ENCODE results near the gene NEDD8. TPM values are rescaled to one million over a fixed set of nuclear protein-coding genes. Genes with fewer than 3 reads are reported as not detected.

NEDD8 gene
- total RNA-seq, 1 donor from 2014 or later: 251 TPM

GRCh38 chr14:24234095-24235005, 2.2 kb upstream of the NEDD8 start:
- Histone ChIP-seq H3K9me3 (ENCODE audit: insufficient read depth, low read depth, low read length) (no peaks in the 10 kb centered on the region), H2AFZ (ENCODE audit: low read depth, low read length) (no peak overlapping the region), H3K27me3 (ENCODE audit: insufficient read depth, low read length) (no peaks in the 10 kb centered on the region), H4K20me1 (ENCODE audit: insufficient read depth, low read length) (peaks cover 3% of the 10 kb centered on the region), H3K4me1 (ENCODE audit: insufficient read depth, low read length) (peaks cover 17% of the 10 kb centered on the region), H3K27ac (ENCODE audit: low read depth, low read length) (no peak overlapping the region), H3K4me3 (ENCODE audit: insufficient read depth, low read depth, low read length) (no peak overlapping the region), H3K4me2 (ENCODE audit: low read length) (peak overlapping the region; percentile 32), H3K79me2 (ENCODE audit: insufficient read depth, low read length) (peaks cover 75% of the 10 kb centered on the region), H3K9ac (ENCODE audit: low read length) (no peak overlapping the region), H3K36me3 (ENCODE audit: insufficient read depth, low read length) (peaks cover 34% of the 10 kb centered on the region)
- peaks cover 32% of the 10 kb centered on the region for H3K36me3 Mint-ChIP-seq (ENCODE audit: low read depth, unreplicated experiment)
- no peak for DNase-seq (ENCODE audit: low read depth)
- FAIRE-seq: no peak
- no peak overlapping the region for H3K27ac Mint-ChIP-seq (ENCODE audit: unreplicated experiment)
- H3K4me3 Mint-ChIP-seq (ENCODE audit: unreplicated experiment): peak overlapping the region; percentile 60
- TF ChIP-seq EZH2 (IDR thresholded peaks at IDR 0.05; ENCODE audit: insufficient read depth, low read length) (no peak), CTCF (IDR thresholded peaks at IDR 0.05; ENCODE audit: insufficient read depth, low read depth, low read length) (no peak)
- H3K27me3 Mint-ChIP-seq (ENCODE audit: low read depth, unreplicated experiment): no peaks in the 10 kb centered on the region
- peaks cover 35% of the 10 kb centered on the region for H3K4me1 Mint-ChIP-seq (ENCODE audit: low read depth, unreplicated experiment)
- H3K9me3 Mint-ChIP-seq (ENCODE audit: unreplicated experiment): no peaks in the 10 kb centered on the region

GRCh38 chr14:24233538-24233866, 1.3 kb upstream of the NEDD8 start:
- H3K36me3 Mint-ChIP-seq (ENCODE audit: low read depth, unreplicated experiment): peaks cover 25% of the 10 kb centered on the region
- DNase-seq (ENCODE audit: low read depth): no peak

More at GRCh38 chr14:24233538-24233866, 1.3 kb upstream of the NEDD8 start:
- TF ChIP-seq CTCF (IDR thresholded peaks at IDR 0.05; ENCODE audit: insufficient read depth, low read depth, low read length) (no peak), EZH2 (IDR thresholded peaks at IDR 0.05; ENCODE audit: insufficient read depth, low read length) (no peak)
- peak overlapping the region; percentile 93 for H3K4me3 ChIP-seq (ENCODE audit: insufficient read depth, low read depth, low read length)
- H3K27me3 Mint-ChIP-seq (ENCODE audit: low read depth, unreplicated experiment): no peaks in the 10 kb centered on the region
- peaks cover 13% of the 10 kb centered on the region for H3K4me1 ChIP-seq (ENCODE audit: insufficient read depth, low read length)
- H3K9me3 ChIP-seq (ENCODE audit: insufficient read depth, low read depth, low read length): no peaks in the 10 kb centered on the region
- peak overlapping the region; percentile 94 for H3K27ac ChIP-seq (ENCODE audit: low read depth, low read length)
- peak overlapping the region; percentile 94 for H3K4me3 Mint-ChIP-seq (ENCODE audit: unreplicated experiment)
- FAIRE-seq: no peak
- H4K20me1 ChIP-seq (ENCODE audit: insufficient read depth, low read length): peaks cover 3% of the 10 kb centered on the region
- H3K4me2 ChIP-seq (ENCODE audit: low read length): peak overlapping the region; percentile 96
- peak overlapping the region; percentile 90 for H3K9ac ChIP-seq (ENCODE audit: low read length)
- no peaks in the 10 kb centered on the region for H3K9me3 Mint-ChIP-seq (ENCODE audit: unreplicated experiment)
- peaks cover 27% of the 10 kb centered on the region for H3K4me1 Mint-ChIP-seq (ENCODE audit: low read depth, unreplicated experiment)
- H3K36me3 ChIP-seq (ENCODE audit: insufficient read depth, low read length): peaks cover 26% of the 10 kb centered on the region
- peak overlapping the region; percentile 92 for H3K27ac Mint-ChIP-seq (ENCODE audit: unreplicated experiment)
- no peak overlapping the region for H2AFZ ChIP-seq (ENCODE audit: low read depth, low read length)
- peaks cover 74% of the 10 kb centered on the region for H3K79me2 ChIP-seq (ENCODE audit: insufficient read depth, low read length)
- H3K27me3 ChIP-seq (ENCODE audit: insufficient read depth, low read length): no peaks in the 10 kb centered on the region

Data from astrocyte (in vitro differentiated cells and primary cell).